CD14-positive monocyte (primary cell): ENCODE measurements around the gene MUC5AC. TPM values are rescaled to one million over a fixed set of nuclear protein-coding genes. Genes with fewer than 3 reads are reported as not detected.

Experiments
- DNase-seq, 3 donors: peaks; one replicate each; pipeline ENCODE4 v3.0.0-alpha.2; 2011 to 2022
- H2AFZ ChIP-seq: 2 replicates; pipeline ENCODE4 v1.6.0; 2012; ENCODE audit warnings: mild to moderate bottlenecking, low read depth, low read length, inconsistent platforms; ENCODE audit not compliant: insufficient read depth, poor library complexity, severe bottlenecking
- H3K27ac ChIP-seq, 2 donors: 1 replicate in 1 of 2; 2 replicates in 1 of 2; pipeline ENCODE4 v1.5.1; 2012 to 2013; ENCODE audit warnings: low read length in 2 of 2, control low read depth in 1 of 2, inconsistent platforms in 1 of 2, low read depth in 1 of 2, mild to moderate bottlenecking in 1 of 2
- H3K27me3 ChIP-seq, 2 donors: one replicate each; pipeline versions ENCODE4 v1.6.0 to v1.6.1; 2011 to 2013; ENCODE audit warnings: low read length in 2 of 2; ENCODE audit not compliant: control insufficient read depth in 2 of 2, insufficient read depth in 2 of 2
- H3K36me3 ChIP-seq, 2 donors: replicated peaks in 1 of 2; 1 replicate in 1 of 2; 2 replicates in 1 of 2; pipeline versions ENCODE4 v1.5.1 to v1.6.1; 2012 to 2013; ENCODE audit warnings: low read length in 2 of 2, control low read depth in 1 of 2, inconsistent platforms in 1 of 2, mild to moderate bottlenecking in 1 of 2; ENCODE audit not compliant: insufficient read depth in 2 of 2, control insufficient read depth in 1 of 2
- H3K4me1 ChIP-seq, 2 donors: 1 replicate in 1 of 2; 2 replicates in 1 of 2; pipeline versions ENCODE4 v1.5.1 to v1.6.1; 2012 to 2013; ENCODE audit warnings: low read length in 2 of 2, control low read depth in 1 of 2, inconsistent platforms in 1 of 2, mild to moderate bottlenecking in 1 of 2, moderate library complexity in 1 of 2; ENCODE audit not compliant: insufficient read depth in 2 of 2, control insufficient read depth in 1 of 2
- H3K4me2 ChIP-seq: replicated peaks from 2 replicates; pipeline ENCODE3; 2012; ENCODE audit warnings: low read length, moderate library complexity, mild to moderate bottlenecking; ENCODE audit not compliant: poor library complexity, severe bottlenecking; ENCODE audit errors: extremely low read depth
- H3K4me3 ChIP-seq, 3 experiments: fragments of 200-600 bp in 1 of 3; sonication (generic) in 1 of 3; replicated peaks in 1 of 3; 1 replicate in 2 of 3; 2 replicates in 1 of 3; pipeline ENCODE4 v1.5.1; 2011 to 2013; ENCODE audit warnings: low read length in 3 of 3, mild to moderate bottlenecking in 3 of 3, control low read depth in 2 of 3, low read depth in 2 of 3, inconsistent platforms in 1 of 3, moderate library complexity in 1 of 3
- H3K79me2 ChIP-seq: 2 replicates; pipeline ENCODE4 v1.6.0; 2012; ENCODE audit warnings: mild to moderate bottlenecking, control low read depth, inconsistent platforms, low read length, moderate library complexity; ENCODE audit not compliant: insufficient read depth
- H3K9ac ChIP-seq: 2 replicates; pipeline ENCODE4 v1.6.0; 2017; ENCODE audit warnings: low read length, mild to moderate bottlenecking; ENCODE audit not compliant: insufficient read depth, poor library complexity, severe bottlenecking
- H3K9me3 ChIP-seq, 2 donors: replicated peaks in 1 of 2; 1 replicate in 1 of 2; 2 replicates in 1 of 2; pipeline versions ENCODE4 v1.5.1 to v1.6.1; 2012 to 2013; ENCODE audit warnings: low read length in 2 of 2, control low read depth in 1 of 2; ENCODE audit not compliant: control insufficient read depth in 1 of 2, insufficient read depth in 1 of 2
- H4K20me1 ChIP-seq: 2 replicates; pipeline ENCODE4 v1.6.0; 2012; ENCODE audit warnings: mild to moderate bottlenecking, low read length, control low read depth, moderate library complexity; ENCODE audit not compliant: insufficient read depth
- H3K27ac Mint-ChIP-seq, 7 donors: one replicate each; pipeline ENCODE4 v1.8.0; 2020; ENCODE audit warnings: mild to moderate bottlenecking in 7 of 7, mixed read lengths in 7 of 7, moderate library complexity in 6 of 7, inconsistent platforms in 2 of 7
- H3K27me3 Mint-ChIP-seq, 3 donors: one replicate each; pipeline ENCODE4 v1.8.0; 2021 to 2022; ENCODE audit warnings: low read depth in 3 of 3, mild to moderate bottlenecking in 3 of 3, mixed read lengths in 3 of 3, moderate library complexity in 3 of 3, inconsistent platforms in 1 of 3
- H3K36me3 Mint-ChIP-seq, 2 donors: one replicate each; pipeline ENCODE4 v1.8.0; 2020; ENCODE audit warnings: mixed read lengths in 2 of 2, inconsistent platforms in 1 of 2, mild to moderate bottlenecking in 1 of 2
- H3K4me1 Mint-ChIP-seq: one replicate; pipeline ENCODE4 v1.8.0; 2020; ENCODE audit warnings: mild to moderate bottlenecking, mixed read lengths
- H3K4me3 Mint-ChIP-seq, 2 donors: one replicate each; pipeline ENCODE4 v1.8.0; 2020; ENCODE audit warnings: mild to moderate bottlenecking in 2 of 2, mixed read lengths in 2 of 2, moderate library complexity in 1 of 2
- H3K9me3 Mint-ChIP-seq, 7 donors: one replicate each; pipeline ENCODE4 v1.8.0; 2020 to 2022; ENCODE audit warnings: mixed read lengths in 7 of 7, mild to moderate bottlenecking in 6 of 7, moderate library complexity in 6 of 7, inconsistent platforms in 2 of 7
- CTCF ChIP-seq: fragments of 200-600 bp; IDR thresholded peaks from one replicate; pipeline ENCODE4 v1.8.0; 2022; ENCODE audit warnings: antibody characterized with exemption, mild to moderate bottlenecking
- WGBS: methylation state at CpG from one replicate; pipeline ENCODE4 v1.1.5; 2013; ENCODE audit warnings: missing lambda C conversion rate; ENCODE audit not compliant: insufficient coverage; 5-methylcytosine and 5-hydroxymethylcytosine counted together
- intact Hi-C, 2 donors: fragments of 100-400 bp; cut with micrococcal nuclease; formaldehyde crosslinking; loops; one replicate each; pipeline versions ENCODE4 v1.15.0 to v1.15.1; 2023
- polyA plus RNA-seq, 3 donors: library from polyadenylated mRNA; depleted of rRNA in 1 of 3; unstranded in 2 of 3; stranded (reverse) in 1 of 3; fragments of 300-500 nt in 2 of 3; fragments of >200 nt in 1 of 3; fragmentation: Illumina TruSeq in 2 of 3; gene quantifications; 1 replicate in 2 of 3; 2 replicates in 1 of 3; pipeline ENCODE4 v1.2.3, GENCODE V29; 2012 to 2021

The MUC5AC gene
- polyA plus RNA-seq, 3 donors, result not detected

- H3K9me3 Mint-ChIP-seq, result peaks cover 4 to 13% (median 7%) of the 10 kb centered on the region in 7 donors
- Histone ChIP-seq H3K4me3 (no peak overlapping the region), H3K4me2 (no peak overlapping the region), H2AFZ (no peak overlapping the region), H4K20me1 (no peaks in the 10 kb centered on the region), H3K79me2 (no peaks in the 10 kb centered on the region), H3K27me3 (no peaks in the 10 kb centered on the region), H3K9ac (no peak overlapping the region), H3K36me3 (no peaks in the 10 kb centered on the region), H3K4me1 (no peaks in the 10 kb centered on the region), H3K9me3 (peaks cover 0 to 4% of the 10 kb centered on the region in 2 donors), H3K27ac (no peak overlapping the region)
- no peak for DNase-seq
- intact Hi-C loops, result no loop called here
- no peak overlapping the region for H3K27ac Mint-ChIP-seq
- H3K4me3 Mint-ChIP-seq, result no peak overlapping the region
- WGBS, result 95% methylated on average over 17 of the region's 17 CpGs
- peaks cover 1 to 21% (median 12%) of the 10 kb centered on the region in 3 donors for H3K27me3 Mint-ChIP-seq
- no peak for TF ChIP-seq CTCF
- H3K36me3 Mint-ChIP-seq, result no peaks in the 10 kb centered on the region
- H3K4me1 Mint-ChIP-seq, result no peaks in the 10 kb centered on the region
Measured at GRCh38 chr11:1217151-1217550, 59.4 kb downstream of the MUC5AC start.

GRCh38 chr11:1218256-1218787, 60.6 kb downstream of the MUC5AC start:
- Mint-ChIP-seq H3K27me3 (peaks cover 1 to 16% (median 12%) of the 10 kb centered on the region in 3 donors), H3K4me3 (no peak overlapping the region), H3K27ac (no peak overlapping the region), H3K4me1 (no peaks in the 10 kb centered on the region), H3K36me3 (no peaks in the 10 kb centered on the region), H3K9me3 (peaks cover 0 to 5% (median 1%) of the 10 kb centered on the region in 7 donors)
- Histone ChIP-seq H3K9me3 (no peaks in the 10 kb centered on the region), H3K27me3 (no peaks in the 10 kb centered on the region), H2AFZ (no peak overlapping the region), H3K4me3 (no peak overlapping the region), H3K4me1 (no peaks in the 10 kb centered on the region), H3K4me2 (no peak overlapping the region), H3K27ac (no peak overlapping the region), H3K79me2 (no peaks in the 10 kb centered on the region), H4K20me1 (no peaks in the 10 kb centered on the region), H3K36me3 (no peaks in the 10 kb centered on the region), H3K9ac (no peak overlapping the region)
- intact Hi-C loops, result no loop called here
- WGBS, result 87% methylated on average over 13 of the region's 15 CpGs
- DNase-seq, result no peak
- no peak for TF ChIP-seq CTCF
